22Rv1 (cell line): ENCODE data around the gene SUPT4H1.

Experiments
- H3K27ac ChIP-seq: fragments of 450-650 bp; 2 replicates; pipeline ENCODE4 v1.5.1; 2017
- ZFX ChIP-seq: fragments of 450-650 bp; IDR thresholded peaks from 2 replicates; pipeline ENCODE4 v1.6.1; 2017; ENCODE audit warnings: antibody characterized with exemption, borderline replicate concordance
- TF ChIP-seq, protein P1 (sequence below): fragments of 450-650 bp; IDR thresholded peaks from 2 replicates; pipeline ENCODE4 v1.5.1; 2017; ENCODE audit warnings: mild to moderate bottlenecking

The SUPT4H1 gene

GRCh38 chr17:58380207-58381123 lies 28.5 kb upstream of the SUPT4H1 start:
- TF ChIP-seq ZFX = no peak
- TF ChIP-seq, protein P1, sequence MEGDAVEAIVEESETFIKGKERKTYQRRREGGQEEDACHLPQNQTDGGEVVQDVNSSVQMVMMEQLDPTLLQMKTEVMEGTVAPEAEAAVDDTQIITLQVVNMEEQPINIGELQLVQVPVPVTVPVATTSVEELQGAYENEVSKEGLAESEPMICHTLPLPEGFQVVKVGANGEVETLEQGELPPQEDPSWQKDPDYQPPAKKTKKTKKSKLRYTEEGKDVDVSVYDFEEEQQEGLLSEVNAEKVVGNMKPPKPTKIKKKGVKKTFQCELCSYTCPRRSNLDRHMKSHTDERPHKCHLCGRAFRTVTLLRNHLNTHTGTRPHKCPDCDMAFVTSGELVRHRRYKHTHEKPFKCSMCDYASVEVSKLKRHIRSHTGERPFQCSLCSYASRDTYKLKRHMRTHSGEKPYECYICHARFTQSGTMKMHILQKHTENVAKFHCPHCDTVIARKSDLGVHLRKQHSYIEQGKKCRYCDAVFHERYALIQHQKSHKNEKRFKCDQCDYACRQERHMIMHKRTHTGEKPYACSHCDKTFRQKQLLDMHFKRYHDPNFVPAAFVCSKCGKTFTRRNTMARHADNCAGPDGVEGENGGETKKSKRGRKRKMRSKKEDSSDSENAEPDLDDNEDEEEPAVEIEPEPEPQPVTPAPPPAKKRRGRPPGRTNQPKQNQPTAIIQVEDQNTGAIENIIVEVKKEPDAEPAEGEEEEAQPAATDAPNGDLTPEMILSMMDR = no peak
- peak overlapping the region; percentile 99 for H3K27ac ChIP-seq

GRCh38 chr17:58379511-58379824 lies 27.5 kb upstream of the SUPT4H1 start:
- H3K27ac ChIP-seq = peak overlapping the region; percentile 99
- TF ChIP-seq, protein P1 = no peak
- TF ChIP-seq ZFX = no peak

DNA sequence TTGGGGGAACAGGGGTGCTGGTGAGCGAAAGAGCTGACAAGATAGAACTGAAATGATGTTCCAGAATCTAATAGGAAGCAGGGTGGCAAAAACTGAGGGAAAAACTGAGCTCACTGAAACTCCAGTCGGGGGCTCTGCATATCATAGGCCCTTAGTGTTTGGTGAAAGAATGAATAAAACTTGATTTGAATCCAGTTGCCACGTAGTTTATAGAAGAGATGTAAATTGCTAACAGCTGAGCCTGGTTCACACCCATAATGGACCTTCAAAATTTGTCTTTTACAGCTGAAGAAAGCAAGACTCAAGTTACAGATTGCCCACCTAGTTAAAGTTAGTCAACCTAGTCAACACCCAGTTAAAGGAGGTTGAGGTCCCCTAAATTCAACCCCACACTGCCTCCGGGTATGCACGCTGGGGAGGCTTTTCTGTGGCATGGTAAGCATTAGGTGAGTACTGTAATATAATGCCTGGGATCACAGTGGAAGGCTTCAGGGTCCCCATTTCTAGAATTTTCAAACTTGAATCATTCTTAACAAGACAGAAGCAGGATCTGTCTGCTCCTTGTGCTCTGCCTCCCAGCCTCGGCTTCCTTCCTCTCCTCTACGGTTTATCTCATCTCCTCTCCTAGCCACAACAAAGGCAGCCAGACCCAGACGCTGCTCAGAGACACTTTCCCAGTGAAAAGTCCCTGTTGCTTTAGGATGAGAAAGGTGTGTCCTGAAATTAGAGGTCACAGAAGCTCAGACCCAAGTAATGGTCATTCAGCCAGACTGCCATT lies 26.9 kb upstream of the SUPT4H1 start:
- TF ChIP-seq, protein P1 = no peak
- no peak for TF ChIP-seq ZFX
- H3K27ac ChIP-seq = peak overlapping the region; percentile 99

DNA sequence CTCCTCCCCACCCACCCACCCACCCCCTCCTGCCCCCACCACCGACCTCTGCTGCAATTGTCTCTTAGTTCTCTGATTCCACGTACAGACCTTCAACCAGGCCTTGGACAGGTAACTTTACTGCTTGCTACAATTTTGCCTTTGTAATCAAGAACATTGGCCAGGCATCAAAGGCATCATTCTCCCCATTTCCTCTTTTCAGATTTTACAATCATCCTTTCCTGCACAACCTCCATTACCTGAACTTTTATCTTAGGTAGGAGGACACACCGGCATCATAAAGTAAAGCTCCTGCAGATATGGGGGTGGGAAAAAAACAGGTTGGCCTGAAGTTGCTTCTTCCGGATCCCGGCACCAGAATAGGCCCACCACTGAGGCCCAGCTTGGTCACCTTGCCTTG lies 25.7 kb upstream of the SUPT4H1 start:
- TF ChIP-seq, protein P1 = no peak
- TF ChIP-seq ZFX = no peak
- peak overlapping the region; percentile 99 for H3K27ac ChIP-seq

DNA sequence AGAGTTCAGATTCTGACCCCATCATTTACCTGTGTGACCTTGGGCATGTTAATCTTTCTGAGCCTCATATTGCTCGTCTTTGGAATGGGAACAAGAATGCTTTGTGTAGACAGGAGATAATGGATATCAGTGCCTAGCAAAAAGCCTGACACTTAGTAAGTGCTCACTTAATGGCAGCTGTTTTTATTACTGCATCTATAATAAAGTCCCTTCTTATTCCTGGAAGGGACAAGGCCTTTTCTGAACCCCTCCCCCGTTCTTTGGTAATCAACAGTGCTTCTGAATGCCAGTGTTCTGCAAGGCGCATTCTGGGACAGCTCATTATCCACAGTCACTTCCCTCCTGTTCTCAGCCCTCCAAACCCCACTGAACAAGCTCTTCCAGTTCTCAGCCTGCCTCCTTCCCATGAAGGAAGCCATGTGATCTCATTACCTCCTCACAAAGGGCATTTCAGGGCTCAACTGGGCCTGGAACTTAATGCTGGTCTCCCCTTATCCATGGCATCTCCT lies 25.1 kb upstream of the SUPT4H1 start:
- peak overlapping the region; percentile 99 for H3K27ac ChIP-seq
- TF ChIP-seq ZFX = no peak
- TF ChIP-seq, protein P1 = no peak

DNA sequence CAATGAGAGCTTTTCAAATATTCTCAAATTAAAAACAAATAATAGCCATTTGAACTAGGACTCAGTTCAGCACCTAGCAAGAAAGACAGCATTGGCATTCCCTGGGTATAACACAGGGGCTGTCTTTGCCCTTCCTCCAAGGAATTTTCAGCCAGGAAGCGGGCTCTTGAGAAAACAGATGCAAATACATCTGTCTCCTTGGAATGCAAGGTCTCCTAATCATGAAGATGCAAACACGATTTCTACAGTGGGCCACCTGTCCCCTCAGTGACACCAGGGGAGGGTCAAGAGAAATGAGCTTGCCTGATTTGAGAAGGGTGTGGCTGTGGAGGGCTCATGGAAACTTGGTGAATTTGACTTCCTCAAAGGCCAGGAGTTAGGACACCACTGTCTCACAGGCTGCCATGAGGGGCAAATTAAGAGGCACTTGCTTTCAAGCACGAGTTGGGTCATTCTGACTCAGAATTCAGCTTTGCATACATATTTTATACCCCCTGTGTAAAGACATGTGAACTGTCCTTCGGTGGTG lies 24.5 kb upstream of the SUPT4H1 start:
- no peak for TF ChIP-seq ZFX
- TF ChIP-seq, protein P1 = no peak

More for the DNA sequence above, 24.5 kb upstream of the SUPT4H1 start:
- peak overlapping the region; percentile 99 for H3K27ac ChIP-seq
